ENCODE measurements around the gene AP3S1.
"Not testable (repeated sequence)": the region's sequence is repeated elsewhere in the genome, so short reads cannot be mapped to it uniquely, and the experiment has no call there.

The AP3S1 gene

GRCh38 chr5:115841382-115842088 lies at the start of gene AP3S1, which contains the start of gene ATG12:
AP3S1 (plus strand) TSS chr5:115841935; CDS start chr5:115842038, 103 bp downstream.
ATG12 (minus strand) TSS chr5:115841565; CDS start chr5:115841552, 13 bp downstream.
- DNase-seq, result peak; percentile 95

- peak; percentile 65 for DNase-seq
Measured at GRCh38 chr5:115795700-115796099, 46.0 kb upstream of the AP3S1 start.

GRCh38 chr5:115796656-115797055 lies 45.1 kb upstream of the AP3S1 start:
- DNase-seq, result no peak

GRCh38 chr5:115798252-115798651 lies 43.5 kb upstream of the AP3S1 start:
- no peak for DNase-seq

- no peak for DNase-seq
Measured at GRCh38 chr5:115800108-115800507, 41.6 kb upstream of the AP3S1 start.

- no peak for DNase-seq
Measured at GRCh38 chr5:115801152-115801551, 40.6 kb upstream of the AP3S1 start.

- peak; percentile 59 for DNase-seq
Measured at GRCh38 chr5:115801984-115802383, 39.8 kb upstream of the AP3S1 start.

GRCh38 chr5:115806986-115807653 lies 34.6 kb upstream of the AP3S1 start:
- DNase-seq, result no peak

GRCh38 chr5:115807654-115808052 lies 34.1 kb upstream of the AP3S1 start:
- no peak for DNase-seq

GRCh38 chr5:115808066-115808465 lies 33.7 kb upstream of the AP3S1 start:
- not testable (repeated sequence) for DNase-seq

GRCh38 chr5:115809946-115810345 lies 31.8 kb upstream of the AP3S1 start:
- no peak for DNase-seq

GRCh38 chr5:115810761-115811160 lies 31.0 kb upstream of the AP3S1 start:
- DNase-seq, result no peak

GRCh38 chr5:115811406-115811805 lies 30.3 kb upstream of the AP3S1 start:
- no peak for DNase-seq

- DNase-seq, result no peak
Measured at GRCh38 chr5:115812372-115812771, 29.4 kb upstream of the AP3S1 start.

GRCh38 chr5:115813719-115814118 lies 28.0 kb upstream of the AP3S1 start:
- DNase-seq, result no peak

GRCh38 chr5:115815006-115815692 lies 26.6 kb upstream of the AP3S1 start:
- no peak for DNase-seq

GRCh38 chr5:115815693-115816225 lies 26.0 kb upstream of the AP3S1 start:
- DNase-seq, result peak; percentile 68

GRCh38 chr5:115816226-115817081 lies 25.3 kb upstream of the AP3S1 start, which contains the start of gene CDO1:
CDO1 (minus strand) TSS chr5:115816659; CDS start chr5:115816397, 262 bp downstream.
- peak; percentile 84 for DNase-seq

GRCh38 chr5:115817386-115817785 lies 24.3 kb upstream of the AP3S1 start:
- no peak for DNase-seq

GRCh38 chr5:115818821-115819220 lies 22.9 kb upstream of the AP3S1 start:
- DNase-seq, result no peak

GRCh38 chr5:115820846-115821245 lies 20.9 kb upstream of the AP3S1 start:
- no peak for DNase-seq

GRCh38 chr5:115824983-115825382 lies 16.8 kb upstream of the AP3S1 start:
- not testable (repeated sequence) for DNase-seq

Measured in islet precursor cell (in vitro differentiated cells).